Kasumi-1 (cell line): ENCODE results near the gene SMPDL3A.
A peak's percentile ranks its signal among the peaks of the same experiment; 100 is the strongest.

ENCODE experiments used
- DNase-seq, 2 experiments: peaks; one replicate each; lab custom pipeline; 2025; lab: John Stamatoyannopoulos, UW

Gene SMPDL3A

GRCh38 chr6:122775975-122776374 is 13.1 kb upstream of the SMPDL3A start:
- DNase-seq, result no peak

DNA sequence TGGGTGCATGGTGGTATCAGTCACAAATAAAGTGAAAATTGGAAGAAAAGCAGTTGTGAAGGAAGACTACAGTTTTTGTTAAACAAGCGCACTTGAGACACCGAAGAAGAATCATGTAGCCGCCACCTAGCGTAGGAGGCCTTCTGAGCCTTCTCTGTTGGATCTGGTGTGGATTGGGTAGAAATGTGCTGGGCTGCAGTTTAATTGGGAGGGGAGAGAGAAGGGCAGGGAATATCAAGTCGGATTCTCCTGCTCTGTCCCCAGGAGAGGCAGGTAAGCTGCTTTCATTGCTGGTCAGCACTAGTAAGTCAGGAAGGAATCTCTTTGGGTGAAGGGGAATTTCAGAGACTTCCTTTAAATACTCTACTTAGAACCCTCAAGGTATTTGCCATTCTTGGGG is 10.8 kb upstream of the SMPDL3A start:
- no peak for DNase-seq

DNA sequence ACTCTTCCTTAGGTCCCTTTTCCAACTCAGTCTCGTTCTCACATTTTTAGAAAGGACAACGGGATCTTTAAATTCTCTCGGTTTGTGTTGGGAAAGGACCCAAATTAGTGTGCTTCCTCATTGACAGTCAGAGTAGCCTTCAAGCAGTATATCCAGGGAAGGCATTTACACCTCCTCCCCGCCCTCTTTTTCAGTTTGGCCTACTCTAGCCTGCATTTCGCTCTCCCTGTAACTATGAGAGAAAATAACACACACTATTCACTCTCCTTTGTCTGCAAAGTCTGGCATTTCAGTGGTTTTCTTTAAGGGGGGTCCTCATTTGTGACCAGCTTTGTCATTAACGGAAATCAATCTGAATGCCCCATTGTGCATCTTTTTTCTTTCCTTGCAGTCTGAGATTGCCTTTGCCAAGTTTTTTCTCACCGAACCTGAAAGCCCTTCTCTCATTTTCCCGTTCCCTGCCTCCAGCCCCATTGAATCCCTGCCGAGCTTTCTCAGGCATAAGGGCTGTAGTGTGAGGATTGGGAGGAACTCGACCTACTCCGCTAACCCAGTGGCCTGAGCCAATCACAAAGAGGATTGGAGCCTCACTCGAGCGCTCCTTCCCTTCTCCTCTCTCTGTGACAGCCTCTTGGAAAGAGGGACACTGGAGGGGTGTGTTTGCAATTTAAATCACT is 9.9 kb upstream of the SMPDL3A start:
- no peak for DNase-seq

DNA sequence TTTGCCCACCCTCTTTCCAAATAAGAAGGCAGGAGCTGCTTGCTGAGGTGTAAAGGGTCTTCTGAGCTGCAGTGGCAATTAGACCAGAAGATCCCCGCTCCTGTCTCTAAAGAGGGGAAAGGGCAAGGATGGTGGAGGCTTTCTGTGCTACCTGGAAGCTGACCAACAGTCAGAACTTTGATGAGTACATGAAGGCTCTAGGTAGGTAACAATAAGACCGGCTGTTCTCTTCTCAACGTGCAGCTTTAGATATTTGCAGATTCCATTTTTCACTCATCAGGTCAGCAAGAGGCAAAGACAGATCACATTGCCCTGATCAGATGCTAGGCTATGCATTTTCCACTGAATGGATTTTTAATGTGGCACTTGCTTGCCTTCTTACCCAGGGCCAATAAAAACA is 9.4 kb upstream of the SMPDL3A start, which contains the start of gene FABP7:
TSS of gene FABP7 (plus strand) at position 50 of the 400 bp plus-strand sequence. CDS start at position 129, 79 bp downstream.
- no peak for DNase-seq

- no peak for DNase-seq
Measured at GRCh38 chr6:122780114-122780513, 8.9 kb upstream of the SMPDL3A start.

DNA sequence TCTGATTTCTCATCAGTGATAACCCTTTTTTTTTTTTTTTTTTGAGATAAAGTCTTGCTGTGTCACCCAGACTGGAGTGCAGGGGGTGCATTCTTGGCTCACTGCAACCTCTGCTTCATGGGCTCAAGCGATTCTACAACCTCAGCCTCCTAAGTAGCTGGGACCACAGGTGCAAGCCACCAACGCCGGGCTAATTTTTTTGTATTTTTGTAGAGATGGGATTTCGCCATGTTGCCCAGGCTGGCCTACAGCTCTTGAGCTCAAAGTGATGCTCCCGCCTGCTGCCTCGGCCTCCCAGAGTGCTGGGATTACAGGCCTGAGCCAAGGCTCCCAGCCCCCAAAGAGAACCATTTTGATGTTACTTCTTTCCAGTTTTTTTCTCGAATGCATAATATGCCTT is 7.3 kb upstream of the SMPDL3A start:
- no peak for DNase-seq

- no peak for DNase-seq
Measured at GRCh38 chr6:122783401-122783800, 5.7 kb upstream of the SMPDL3A start.

GRCh38 chr6:122785891-122786290 is 3.2 kb upstream of the SMPDL3A start:
- no peak for DNase-seq

DNA sequence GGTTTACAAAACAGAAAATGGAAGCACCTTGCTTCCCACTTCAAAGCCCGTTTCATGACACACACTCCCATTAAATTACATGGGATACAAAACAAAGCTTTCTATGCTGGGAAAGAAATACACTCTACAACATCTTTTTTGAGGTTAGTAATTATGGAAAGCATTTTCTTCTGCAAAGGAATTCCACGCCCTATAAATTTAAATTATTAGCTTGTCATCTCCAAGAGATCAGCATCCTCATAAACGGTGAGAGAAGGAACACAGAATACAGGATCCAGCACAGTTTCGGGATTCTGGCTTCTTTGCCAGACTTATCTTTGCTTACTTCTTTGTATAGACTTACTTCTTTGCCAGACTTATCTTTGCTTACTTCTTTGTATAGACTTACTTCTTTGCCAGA is 1.3 kb upstream of the SMPDL3A start:
- DNase-seq, result no peak

- DNase-seq, result no peak
Measured at GRCh38 chr6:122788208-122788607, 850 bp upstream of the SMPDL3A start.

GRCh38 chr6:122788663-122789181 is 336 bp upstream of the SMPDL3A start:
- DNase-seq, result peak in 1 of 2 experiments; percentile 56

- DNase-seq, result peak in 1 of 2 experiments; percentile 43
Measured at GRCh38 chr6:122790028-122790422, 967 bp downstream of the SMPDL3A start.

DNA sequence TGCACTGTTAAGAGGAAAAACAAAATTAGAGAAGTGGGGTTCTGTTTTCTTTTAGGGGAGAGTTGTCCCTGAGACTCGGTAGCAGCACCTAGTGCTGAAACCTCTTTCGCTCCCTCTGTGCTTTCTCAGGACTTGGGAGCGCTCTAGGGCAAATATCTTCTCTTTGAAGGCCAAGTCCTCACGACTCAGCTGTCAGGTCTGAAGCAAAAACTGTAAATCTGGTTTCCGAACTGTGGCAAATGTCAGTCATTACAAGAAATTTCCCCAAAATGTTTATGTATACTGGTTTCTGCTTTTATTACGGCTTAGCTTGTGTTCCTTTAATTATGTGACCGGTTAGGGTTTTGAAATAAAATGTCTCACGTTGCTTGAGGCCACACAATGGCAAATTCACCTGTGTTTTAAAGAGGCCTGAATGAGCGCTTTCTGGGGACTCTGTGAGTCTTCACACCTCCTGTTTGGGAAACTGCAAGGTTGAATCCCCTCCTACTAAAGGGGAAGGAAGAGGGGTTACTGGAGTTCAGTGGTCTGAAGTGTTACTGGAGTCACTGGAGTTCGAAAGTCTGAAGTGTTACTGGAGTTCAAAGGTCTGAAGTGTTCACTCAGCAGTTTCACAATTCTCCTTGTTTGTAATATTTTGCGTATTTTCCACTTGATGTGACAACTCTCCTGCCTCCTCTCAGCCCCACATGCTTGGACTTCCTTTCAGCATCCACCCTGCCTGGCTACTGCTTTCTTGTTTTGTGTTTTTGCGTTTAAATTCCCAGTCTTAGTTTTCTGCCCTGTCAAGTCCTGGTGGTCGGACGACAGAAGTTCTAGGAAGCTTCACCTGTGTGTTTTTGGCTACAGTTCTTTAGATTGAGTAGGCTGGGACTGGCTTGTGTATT is 1.6 kb downstream of the SMPDL3A start:
- DNase-seq, result peak in 1 of 2 experiments; percentile 16

DNA sequence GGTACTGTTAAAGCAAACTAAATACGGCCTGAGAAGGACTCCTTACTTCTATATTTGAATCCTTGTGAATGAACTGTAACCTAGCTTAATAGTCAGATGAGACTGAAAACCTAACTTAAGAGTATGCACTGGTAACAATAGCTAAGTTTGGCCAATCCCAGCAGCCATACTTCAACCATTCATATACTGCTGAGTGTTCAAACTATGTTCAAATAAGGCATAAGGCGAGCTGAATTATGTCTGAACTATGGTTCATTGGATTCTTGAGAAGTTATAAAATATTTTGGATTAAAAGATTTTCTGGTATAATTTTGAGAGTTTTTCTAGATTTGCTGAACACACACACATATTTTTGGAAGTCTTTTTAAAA is 2.2 kb downstream of the SMPDL3A start:
- DNase-seq, result no peak

DNA sequence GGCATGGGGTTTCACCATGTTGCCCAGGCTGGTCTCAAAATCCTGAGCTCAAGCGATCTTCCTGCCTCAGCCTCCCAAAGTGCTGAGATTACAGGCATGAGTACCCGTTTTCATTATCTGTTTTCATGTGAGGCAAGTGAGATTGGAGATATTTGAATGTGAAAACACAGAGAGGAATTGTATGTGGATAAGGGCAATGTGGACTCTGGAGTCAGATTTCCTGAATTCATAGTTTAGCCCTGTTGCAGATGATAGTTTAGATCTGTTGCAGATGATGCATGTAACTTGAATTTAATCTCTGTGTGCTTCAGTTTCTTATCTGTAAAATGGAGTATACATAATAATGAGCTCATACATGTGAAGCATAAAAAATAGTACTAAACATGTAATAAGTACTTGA is 3.7 kb downstream of the SMPDL3A start:
- no peak for DNase-seq

GRCh38 chr6:122797537-122797936 is 8.5 kb downstream of the SMPDL3A start:
- no peak for DNase-seq

GRCh38 chr6:122798099-122798641 is 9.1 kb downstream of the SMPDL3A start:
- no peak for DNase-seq

GRCh38 chr6:122799140-122799745 is 10.2 kb downstream of the SMPDL3A start:
- DNase-seq, result no peak

DNA sequence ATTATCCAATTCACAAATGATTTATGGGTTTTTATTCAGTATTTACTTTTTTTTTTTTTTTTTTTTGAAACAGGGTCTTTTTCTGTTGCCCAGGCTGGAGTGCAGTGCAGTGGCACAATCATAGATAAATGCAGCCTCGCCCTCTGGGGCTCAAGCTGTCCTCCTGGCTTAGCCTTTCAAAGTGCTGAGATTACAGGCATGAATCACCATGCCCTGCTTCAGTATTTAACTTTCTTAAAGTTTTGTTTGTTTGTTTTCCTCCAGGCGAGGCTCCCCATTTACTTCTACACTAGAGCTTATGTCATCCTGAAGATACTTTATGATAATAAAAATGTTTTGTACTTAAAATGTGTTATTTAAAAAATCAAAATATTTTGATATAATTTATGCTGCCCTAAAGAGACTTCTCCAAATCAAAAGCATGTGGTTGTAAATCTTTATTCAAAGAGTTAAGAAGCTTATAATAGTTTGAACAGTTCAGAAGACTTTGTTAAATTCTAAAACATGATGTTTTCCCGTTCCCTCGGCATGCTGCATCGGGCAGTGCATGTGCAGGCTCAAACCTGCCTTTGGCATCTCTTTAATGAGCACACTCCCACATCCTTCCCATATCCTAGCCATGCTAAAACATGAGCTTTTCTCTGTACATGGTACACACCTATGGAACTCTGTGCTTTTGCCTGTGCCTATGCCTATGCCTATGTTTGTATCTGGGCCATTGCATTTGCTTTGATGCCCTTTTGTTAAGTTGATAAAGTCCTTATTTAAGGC is 11.0 kb downstream of the SMPDL3A start:
- no peak for DNase-seq

GRCh38 chr6:122800906-122801305 is 11.8 kb downstream of the SMPDL3A start:
- no peak for DNase-seq

GRCh38 chr6:122801397-122801796 is 12.3 kb downstream of the SMPDL3A start:
- DNase-seq, result no peak
